Astrocyte (in vitro differentiated cells and primary cell): Measurements from ENCODE around the gene PINK1. TPM values are rescaled to one million over a fixed set of nuclear protein-coding genes. Genes with fewer than 3 reads are reported as not detected.

Experiments
- DNase-seq: peaks from one replicate; pipeline ENCODE4 v3.0.0-alpha.2; 2010; ENCODE audit warnings: low read depth
- FAIRE-seq: peaks from 2 replicates; lab custom pipeline; 2011; peaks lifted over from hg19 to GRCh38; lab: Jason Lieb, UNC
- H2AFZ ChIP-seq: 2 replicates; pipeline ENCODE4 v1.6.0; 2012; ENCODE audit warnings: low read depth, low read length, inconsistent platforms
- H3K27ac ChIP-seq: 2 replicates; pipeline ENCODE4 v1.5.1; 2011; ENCODE audit warnings: low read depth, low read length, inconsistent platforms
- H3K27me3 ChIP-seq: 2 replicates; pipeline ENCODE4 v1.6.0; 2011; ENCODE audit warnings: low read length, inconsistent platforms; ENCODE audit not compliant: insufficient read depth
- H3K36me3 ChIP-seq: 2 replicates; pipeline ENCODE4 v1.5.1; 2011; ENCODE audit warnings: low read length, inconsistent platforms; ENCODE audit not compliant: insufficient read depth
- H3K4me1 ChIP-seq: 2 replicates; pipeline ENCODE4 v1.5.1; 2011; ENCODE audit warnings: low read length, inconsistent platforms; ENCODE audit not compliant: insufficient read depth
- H3K4me2 ChIP-seq: 2 replicates; pipeline ENCODE4 v1.6.0; 2012; ENCODE audit warnings: low read length, inconsistent platforms
- H3K4me3 ChIP-seq: 2 replicates; pipeline ENCODE4 v1.5.1; 2011; ENCODE audit warnings: low read depth, mild to moderate bottlenecking, low read length, inconsistent platforms; ENCODE audit not compliant: insufficient read depth
- H3K79me2 ChIP-seq: 2 replicates; pipeline ENCODE4 v1.6.0; 2012; ENCODE audit warnings: mild to moderate bottlenecking, low read length, inconsistent platforms; ENCODE audit not compliant: insufficient read depth
- H3K9ac ChIP-seq: 2 replicates; pipeline ENCODE4 v1.6.0; 2012; ENCODE audit warnings: mild to moderate bottlenecking, low read length, inconsistent platforms
- H3K9me3 ChIP-seq: 2 replicates; pipeline ENCODE4 v1.5.1; 2012; ENCODE audit warnings: low read depth, mild to moderate bottlenecking, low read length, inconsistent platforms; ENCODE audit not compliant: insufficient read depth
- H4K20me1 ChIP-seq: 2 replicates; pipeline ENCODE4 v1.6.0; 2012; ENCODE audit warnings: low read length, inconsistent platforms; ENCODE audit not compliant: insufficient read depth
- H3K27ac Mint-ChIP-seq: one replicate; pipeline ENCODE4 v1.8.0; 2021; ENCODE audit warnings: mild to moderate bottlenecking, mixed read lengths; ENCODE audit not compliant: unreplicated experiment
- H3K27me3 Mint-ChIP-seq: one replicate; pipeline ENCODE4 v1.8.0; 2021; ENCODE audit warnings: low read depth, mixed read lengths; ENCODE audit not compliant: unreplicated experiment
- H3K36me3 Mint-ChIP-seq: one replicate; pipeline ENCODE4 v1.8.0; 2021; ENCODE audit warnings: low read depth, mixed read lengths; ENCODE audit not compliant: unreplicated experiment
- H3K4me1 Mint-ChIP-seq: one replicate; pipeline ENCODE4 v1.8.0; 2021; ENCODE audit warnings: low read depth, mixed read lengths; ENCODE audit not compliant: unreplicated experiment
- H3K4me3 Mint-ChIP-seq: one replicate; pipeline ENCODE4 v1.8.0; 2021; ENCODE audit warnings: mild to moderate bottlenecking, moderate library complexity, mixed read lengths; ENCODE audit not compliant: unreplicated experiment
- H3K9me3 Mint-ChIP-seq: one replicate; pipeline ENCODE4 v1.8.0; 2021; ENCODE audit warnings: mild to moderate bottlenecking, mixed read lengths; ENCODE audit not compliant: unreplicated experiment
- EZH2 ChIP-seq: IDR thresholded peaks from 2 replicates; pipeline ENCODE4 v1.6.1; 2012; ENCODE audit warnings: mild to moderate bottlenecking, low read length, inconsistent platforms; ENCODE audit not compliant: insufficient read depth
- total RNA-seq: library from RNA; stranded (reverse); gene quantifications from 2 replicates; pipeline ENCODE4 v1.2.1, GENCODE V29; 2021
- TF ChIP-seq, protein P1 (sequence below): IDR thresholded peaks from 2 replicates; pipeline ENCODE4 v1.5.1; 2011; ENCODE audit warnings: low read depth, mild to moderate bottlenecking, inconsistent platforms, low read length, moderate library complexity; ENCODE audit not compliant: insufficient read depth

Gene PINK1
- total RNA-seq, 1 donor from 2014 or later: 25.6 TPM

GRCh38 chr1:20621012-20621411 lies 12.2 kb upstream of the PINK1 start:
- Histone ChIP-seq H3K9me3 (no peaks in the 10 kb centered on the region), H3K27ac (no peak overlapping the region), H3K9ac (no peak overlapping the region), H2AFZ (no peak overlapping the region), H3K36me3 (no peaks in the 10 kb centered on the region), H4K20me1 (no peaks in the 10 kb centered on the region), H3K4me1 (no peaks in the 10 kb centered on the region), H3K27me3 (no peaks in the 10 kb centered on the region), H3K79me2 (no peaks in the 10 kb centered on the region), H3K4me3 (no peak overlapping the region), H3K4me2 (no peak overlapping the region)
- Mint-ChIP-seq H3K36me3 (no peaks in the 10 kb centered on the region), H3K4me3 (no peak overlapping the region), H3K9me3 (peaks cover 4% of the 10 kb centered on the region), H3K27ac (no peak overlapping the region), H3K27me3 (peaks cover 22% of the 10 kb centered on the region), H3K4me1 (no peaks in the 10 kb centered on the region)
- DNase-seq: no peak
- TF ChIP-seq, protein P1, sequence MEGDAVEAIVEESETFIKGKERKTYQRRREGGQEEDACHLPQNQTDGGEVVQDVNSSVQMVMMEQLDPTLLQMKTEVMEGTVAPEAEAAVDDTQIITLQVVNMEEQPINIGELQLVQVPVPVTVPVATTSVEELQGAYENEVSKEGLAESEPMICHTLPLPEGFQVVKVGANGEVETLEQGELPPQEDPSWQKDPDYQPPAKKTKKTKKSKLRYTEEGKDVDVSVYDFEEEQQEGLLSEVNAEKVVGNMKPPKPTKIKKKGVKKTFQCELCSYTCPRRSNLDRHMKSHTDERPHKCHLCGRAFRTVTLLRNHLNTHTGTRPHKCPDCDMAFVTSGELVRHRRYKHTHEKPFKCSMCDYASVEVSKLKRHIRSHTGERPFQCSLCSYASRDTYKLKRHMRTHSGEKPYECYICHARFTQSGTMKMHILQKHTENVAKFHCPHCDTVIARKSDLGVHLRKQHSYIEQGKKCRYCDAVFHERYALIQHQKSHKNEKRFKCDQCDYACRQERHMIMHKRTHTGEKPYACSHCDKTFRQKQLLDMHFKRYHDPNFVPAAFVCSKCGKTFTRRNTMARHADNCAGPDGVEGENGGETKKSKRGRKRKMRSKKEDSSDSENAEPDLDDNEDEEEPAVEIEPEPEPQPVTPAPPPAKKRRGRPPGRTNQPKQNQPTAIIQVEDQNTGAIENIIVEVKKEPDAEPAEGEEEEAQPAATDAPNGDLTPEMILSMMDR: no peak
- TF ChIP-seq EZH2: no peak
- no peak for FAIRE-seq

GRCh38 chr1:20624709-20625108 lies 8.5 kb upstream of the PINK1 start:
- DNase-seq (no peak), FAIRE-seq (no peak)
- Mint-ChIP-seq H3K4me1 (no peaks in the 10 kb centered on the region), H3K4me3 (no peak overlapping the region), H3K9me3 (peaks cover 4% of the 10 kb centered on the region), H3K27ac (no peak overlapping the region), H3K36me3 (no peaks in the 10 kb centered on the region), H3K27me3 (peaks cover 8% of the 10 kb centered on the region)
- Histone ChIP-seq H3K4me1 (no peaks in the 10 kb centered on the region), H4K20me1 (no peaks in the 10 kb centered on the region), H3K9me3 (no peaks in the 10 kb centered on the region), H3K4me2 (no peak overlapping the region), H3K79me2 (no peaks in the 10 kb centered on the region), H3K27me3 (no peaks in the 10 kb centered on the region), H3K4me3 (no peak overlapping the region), H3K27ac (no peak overlapping the region), H3K36me3 (no peaks in the 10 kb centered on the region), H3K9ac (no peak overlapping the region), H2AFZ (no peak overlapping the region)
- TF ChIP-seq, protein P1: no peak
- no peak for TF ChIP-seq EZH2

GRCh38 chr1:20625176-20626097 lies 7.8 kb upstream of the PINK1 start:
- no peak overlapping the region for H3K4me2 ChIP-seq
- no peak overlapping the region for H3K9ac ChIP-seq
- H4K20me1 ChIP-seq: no peaks in the 10 kb centered on the region
- no peaks in the 10 kb centered on the region for H3K4me1 ChIP-seq
- Mint-ChIP-seq H3K4me1 (no peaks in the 10 kb centered on the region), H3K9me3 (peaks cover 4% of the 10 kb centered on the region), H3K27ac (no peak overlapping the region), H3K4me3 (no peak overlapping the region), H3K27me3 (peaks cover 5% of the 10 kb centered on the region), H3K36me3 (no peaks in the 10 kb centered on the region)
- TF ChIP-seq, protein P1: no peak
- TF ChIP-seq EZH2: no peak
- no peak overlapping the region for H3K27ac ChIP-seq
- H3K36me3 ChIP-seq: no peaks in the 10 kb centered on the region
- FAIRE-seq (no peak), DNase-seq (no peak)
- H3K79me2 ChIP-seq: no peaks in the 10 kb centered on the region
- H2AFZ ChIP-seq: no peak overlapping the region
- H3K4me3 ChIP-seq: no peak overlapping the region
- H3K27me3 ChIP-seq: no peaks in the 10 kb centered on the region
- no peaks in the 10 kb centered on the region for H3K9me3 ChIP-seq
